HG02885 (cell line): ENCODE measurements around the gene SMAD7.

Experiments used
- ATAC-seq: cut with Tn5 transposase; IDR thresholded peaks from one replicate; pipeline ENCODE4 v1.9.1; 2021; ENCODE audit warnings: mild to moderate bottlenecking; ENCODE audit not compliant: unreplicated experiment, poor library complexity

SMAD7 gene

GRCh38 chr18:48899558-48900174, 51.1 kb downstream of the SMAD7 start:
- ATAC-seq: no peak

- no peak for ATAC-seq
These were observed 52.2 kb downstream of the SMAD7 start for GRCh38 chr18:48898521-48898920.

GRCh38 chr18:48897531-48897930, 53.2 kb downstream of the SMAD7 start:
- no peak for ATAC-seq

DNA sequence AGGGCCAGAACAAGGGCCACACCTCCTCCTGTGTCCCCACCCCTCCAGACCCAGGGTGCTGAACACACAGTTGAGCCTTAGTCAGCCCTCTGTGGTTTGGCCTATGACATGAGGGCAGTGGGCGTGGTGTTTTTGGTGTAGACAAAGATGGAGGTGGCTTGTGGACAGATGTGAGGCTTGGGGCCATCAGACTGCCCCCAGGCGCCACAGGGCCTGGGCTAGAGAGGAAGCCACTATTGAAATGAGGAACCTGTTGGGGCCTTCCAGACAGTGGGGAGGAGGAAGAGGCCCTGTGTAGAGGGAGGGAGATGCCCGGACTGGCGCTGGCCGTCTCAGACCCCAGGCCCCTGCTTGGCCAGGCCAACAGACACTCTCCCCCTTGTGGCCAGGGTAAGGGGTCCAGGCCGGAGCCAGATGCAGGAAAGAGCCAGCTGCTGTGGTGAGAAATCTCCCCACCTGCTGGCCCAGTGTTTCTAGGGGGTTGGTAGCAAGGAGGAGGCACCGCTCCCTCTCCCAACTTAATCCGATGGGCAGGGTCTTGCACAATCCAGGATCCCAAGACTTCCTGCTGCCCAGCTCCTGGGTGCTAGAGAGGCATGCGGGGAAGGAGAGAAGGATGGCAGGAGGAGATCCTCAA, 53.8 kb downstream of the SMAD7 start:
- peak; percentile 73 for ATAC-seq

- ATAC-seq: no peak
These were observed 54.4 kb downstream of the SMAD7 start for GRCh38 chr18:48896326-48896874.

GRCh38 chr18:48894799-48895346, 55.9 kb downstream of the SMAD7 start:
- no peak for ATAC-seq

DNA sequence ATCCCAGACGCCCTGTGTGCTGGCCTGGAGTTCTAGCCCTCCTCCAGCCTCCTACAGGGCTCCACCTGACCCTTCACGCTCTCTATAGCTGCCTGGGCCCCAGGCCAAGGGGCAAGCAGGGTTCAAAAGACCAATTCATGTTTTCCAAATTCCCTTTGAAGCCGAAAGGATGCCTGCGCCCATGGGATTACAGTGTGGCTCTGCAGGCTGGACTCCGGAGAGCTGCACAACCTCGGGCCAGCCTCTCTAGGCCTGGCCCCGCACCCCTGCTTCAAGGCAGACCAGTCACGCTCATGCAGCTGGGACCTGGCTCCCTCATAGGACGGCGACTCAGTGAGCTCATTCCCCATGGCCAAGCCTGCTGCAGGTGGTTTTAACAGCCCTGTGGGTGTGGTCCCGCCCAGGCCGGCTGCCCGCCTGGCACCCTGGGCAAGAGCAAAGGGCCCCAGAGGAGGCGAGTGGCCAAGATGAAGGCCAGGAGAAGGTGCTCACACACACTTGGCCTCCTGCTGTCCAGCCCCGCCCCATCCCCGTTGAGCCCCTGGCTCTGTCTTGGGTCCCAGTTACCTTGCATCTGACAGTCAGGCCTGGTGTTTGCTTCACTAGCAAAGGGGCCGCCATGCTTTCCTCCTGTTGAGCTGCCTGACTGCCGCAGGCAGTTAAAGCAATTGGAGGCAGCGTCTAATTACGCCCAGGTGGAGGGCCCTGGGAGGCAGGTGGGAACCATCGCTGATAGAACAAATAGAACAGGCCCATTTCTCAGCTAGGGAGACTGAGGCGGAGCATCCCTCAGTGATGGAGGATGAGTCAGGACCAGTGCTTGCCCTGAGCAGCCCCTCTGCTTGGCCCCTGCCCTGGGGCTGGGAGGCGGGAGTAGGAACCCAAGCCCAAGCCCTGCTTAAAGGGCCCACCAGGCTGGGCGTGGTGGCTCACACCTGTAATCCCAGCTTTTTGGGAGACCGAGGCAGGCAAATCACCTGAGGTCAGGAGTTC, 56.9 kb downstream of the SMAD7 start:
- no peak for ATAC-seq

GRCh38 chr18:48893061-48893607, 57.6 kb downstream of the SMAD7 start:
- no peak for ATAC-seq

DNA sequence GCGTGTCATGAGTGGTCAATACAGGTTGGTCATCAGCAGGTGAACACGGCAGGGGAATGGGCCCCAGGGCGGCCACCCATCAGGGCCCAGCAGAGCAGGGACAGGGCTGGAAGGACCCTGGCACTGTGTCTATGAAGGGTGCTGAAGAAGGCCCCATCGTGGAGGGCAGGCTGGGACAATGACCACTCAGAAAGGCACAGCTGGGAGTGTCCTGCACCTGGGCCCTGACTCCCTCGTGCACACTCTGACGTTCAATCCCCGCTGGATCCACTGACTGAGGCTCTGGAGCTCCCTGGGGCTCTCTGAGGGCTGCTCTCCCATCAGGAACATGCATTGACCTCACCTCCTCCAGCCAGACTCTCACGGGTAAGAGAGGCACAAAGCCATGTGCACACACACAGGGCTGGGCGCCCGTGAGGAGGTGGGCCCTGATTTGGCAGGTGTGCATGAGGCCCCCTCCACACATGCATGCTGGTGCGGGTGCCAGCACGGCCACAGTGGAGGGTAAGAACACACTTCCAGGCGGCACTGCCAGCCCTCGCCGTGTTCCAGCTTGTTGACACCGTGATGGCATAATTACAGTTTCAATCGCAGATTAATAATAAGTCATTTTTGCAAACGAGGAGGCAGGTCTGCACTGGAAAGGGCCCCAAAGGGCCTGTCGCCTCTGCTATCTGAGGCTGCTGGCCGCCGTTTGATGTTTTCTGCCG, 58.5 kb downstream of the SMAD7 start:
- ATAC-seq: no peak

DNA sequence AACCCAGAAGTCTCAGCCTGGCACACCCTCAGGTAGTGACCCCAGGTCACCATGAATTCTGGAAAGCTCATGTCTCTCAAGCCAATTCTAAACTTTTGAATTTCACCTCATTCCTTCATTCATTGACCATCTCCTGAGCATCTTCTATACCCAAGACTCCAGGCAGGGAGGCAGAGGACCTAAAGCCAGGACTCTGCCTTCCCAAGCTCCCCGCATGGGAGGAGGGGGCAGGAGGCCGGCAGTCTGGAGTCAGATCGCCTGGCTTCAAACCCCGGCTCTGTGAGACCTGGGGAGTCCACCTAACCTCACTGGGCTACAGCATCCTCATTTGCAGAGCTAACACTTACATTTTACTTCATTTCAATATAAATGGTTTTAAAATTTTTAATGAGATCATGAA, 59.0 kb downstream of the SMAD7 start:
- ATAC-seq: no peak

DNA sequence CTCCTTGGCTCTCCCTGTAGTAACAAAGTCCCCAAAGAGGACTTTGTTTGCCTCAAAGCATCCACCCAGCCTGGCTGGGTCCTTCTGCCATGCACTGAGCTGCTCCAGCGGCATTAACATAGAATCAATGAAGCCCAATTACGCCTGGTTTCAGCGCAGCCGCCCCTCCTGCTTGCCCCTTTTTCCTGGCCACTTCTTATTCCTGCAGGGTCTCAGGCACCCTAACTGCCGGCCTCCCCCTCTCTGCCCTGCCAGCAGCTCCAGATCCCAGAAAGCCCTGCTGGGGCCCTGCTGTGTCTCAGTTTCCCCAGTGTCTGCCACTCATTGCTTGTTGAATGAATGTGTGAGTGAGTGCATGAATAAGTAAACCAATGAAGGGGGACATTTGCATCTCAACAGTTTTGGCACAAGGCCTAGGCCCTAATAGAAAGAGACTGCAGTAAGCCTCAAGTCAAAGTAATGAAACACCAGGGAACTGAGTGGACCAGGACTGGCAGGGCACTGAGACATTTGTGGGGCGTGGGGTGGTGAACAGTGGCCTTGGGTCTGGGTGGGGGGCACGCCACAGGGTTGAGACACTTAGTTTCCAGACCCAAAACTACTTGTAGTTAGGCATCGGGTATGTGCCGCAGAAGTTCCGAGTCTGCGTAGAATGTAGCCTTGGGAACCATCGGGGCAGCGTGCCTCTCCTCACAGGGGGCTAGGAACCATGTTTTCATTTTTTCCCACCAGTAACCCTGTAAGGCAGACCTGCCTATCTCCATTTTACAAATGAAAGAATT, 60.6 kb downstream of the SMAD7 start:
- ATAC-seq: no peak

- ATAC-seq: no peak
These were observed 61.4 kb downstream of the SMAD7 start for GRCh38 chr18:48889115-48889941.

DNA sequence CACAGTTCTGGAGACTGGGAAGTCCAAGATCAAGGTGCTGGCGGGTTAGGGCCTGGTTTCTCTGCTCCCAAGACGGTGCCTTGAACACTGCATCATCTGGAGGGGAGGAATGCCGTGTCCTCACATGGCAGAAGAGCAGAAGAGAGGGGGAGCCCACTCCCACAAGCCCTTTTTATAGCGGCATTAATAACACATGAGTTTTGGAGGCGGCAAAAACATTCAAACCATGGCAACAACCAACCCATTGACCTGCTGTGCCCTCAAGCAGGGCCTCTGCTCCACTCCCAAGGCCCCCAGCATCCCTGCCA, 62.0 kb downstream of the SMAD7 start:
- no peak for ATAC-seq

DNA sequence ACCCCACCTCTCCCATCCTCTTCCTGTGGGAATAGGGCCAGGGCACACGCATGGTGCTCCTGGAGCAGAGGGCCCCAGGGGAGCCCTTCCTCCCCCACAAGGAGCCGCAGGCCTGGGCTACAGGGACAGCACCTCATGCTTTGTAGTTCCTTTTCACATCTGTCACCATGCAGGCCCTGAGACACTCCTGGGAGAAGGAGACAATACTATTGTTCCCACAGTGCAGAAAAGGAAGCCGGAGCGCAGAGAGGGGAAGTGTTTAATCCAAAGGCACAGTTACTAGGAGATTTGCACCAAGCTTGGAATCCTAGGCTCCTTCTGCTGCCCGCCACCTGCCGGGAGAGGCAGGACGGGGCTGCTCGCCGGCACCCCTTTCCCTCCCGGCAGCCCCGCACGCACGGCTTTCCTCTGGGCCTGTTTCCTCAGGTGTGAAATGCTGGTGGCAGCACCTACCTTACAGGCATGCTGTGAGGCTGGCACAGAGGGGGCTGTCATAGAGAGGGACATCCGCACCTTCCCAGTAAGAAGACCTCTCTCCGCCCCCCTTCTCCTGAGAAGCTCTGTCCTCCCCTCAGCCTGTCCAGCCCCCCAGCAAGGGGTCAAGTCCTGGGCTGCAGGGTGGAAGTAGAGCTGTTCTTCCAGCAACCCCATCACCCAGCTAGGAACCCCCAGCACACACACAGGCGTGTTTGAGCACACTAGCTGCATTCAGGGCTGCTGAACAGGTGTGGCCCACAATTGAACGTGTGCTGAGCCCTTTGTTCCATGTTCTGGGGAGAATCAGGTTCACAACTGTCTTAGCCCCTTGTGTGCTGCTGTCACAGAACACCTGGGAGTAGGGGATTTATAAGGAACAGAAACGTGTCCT, 62.6 kb downstream of the SMAD7 start:
- no peak for ATAC-seq

DNA sequence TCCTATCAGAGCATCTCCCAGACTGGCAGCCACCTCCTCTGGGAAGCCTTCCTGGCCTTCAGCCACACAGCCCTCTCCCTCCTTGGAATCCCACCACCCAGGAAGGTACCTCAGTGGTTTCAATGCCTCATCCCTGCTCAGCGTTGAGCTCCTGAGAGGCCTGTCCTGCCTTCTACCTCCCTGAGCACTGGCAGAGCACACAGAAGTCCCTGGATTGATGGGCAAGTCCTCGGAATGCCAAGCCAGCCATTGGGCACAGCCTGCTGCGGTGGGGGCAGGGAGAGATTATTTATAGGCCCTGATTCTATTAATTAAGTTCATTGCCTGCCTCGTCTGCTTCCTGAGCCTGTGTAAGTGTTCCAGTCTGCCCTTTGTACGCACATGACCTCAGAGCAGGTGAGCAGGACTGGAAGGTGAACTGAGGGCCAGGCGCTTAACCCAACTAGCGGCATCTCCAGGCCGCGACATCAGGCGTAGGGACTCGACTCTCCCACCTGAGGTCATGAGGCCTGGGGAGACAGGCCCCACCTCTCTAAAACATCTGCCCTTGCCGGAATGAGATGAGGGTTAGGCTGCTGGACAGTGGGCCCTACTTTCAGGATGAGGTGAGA, 63.4 kb downstream of the SMAD7 start:
- ATAC-seq: no peak

- no peak for ATAC-seq
These were observed 64.1 kb downstream of the SMAD7 start for GRCh38 chr18:48886520-48887293.
